NCI-H128 (cell line): Measurements from ENCODE around the gene CBLN3.

ENCODE experiments used
- DNase-seq: peaks from one replicate; lab custom pipeline; 2025; ENCODE audit not compliant: unreplicated experiment; lab: John Stamatoyannopoulos, UW

Gene CBLN3

GRCh38 chr14:24385524-24385923, 43.9 kb downstream of the CBLN3 start:
- no peak for DNase-seq

DNA sequence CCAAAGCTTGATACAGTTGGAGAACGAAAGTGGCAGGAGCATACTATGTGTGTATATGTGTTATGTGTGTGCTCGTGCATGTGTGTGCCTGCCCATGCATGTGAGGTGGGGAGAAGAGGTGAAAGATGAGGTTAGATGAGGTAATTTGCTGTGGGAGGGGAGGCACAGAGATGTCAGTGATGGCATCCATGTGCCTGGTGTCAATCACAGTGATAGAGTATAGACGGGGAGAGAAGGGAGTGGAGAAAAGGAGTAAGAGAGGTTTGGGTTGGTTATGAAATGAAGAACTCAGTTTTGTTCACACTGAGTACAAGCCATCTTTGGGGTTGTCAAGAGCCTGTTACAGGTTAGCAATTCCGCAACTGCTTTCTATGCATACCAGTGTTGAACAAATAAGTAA, 45.3 kb downstream of the CBLN3 start:
- no peak for DNase-seq

DNA sequence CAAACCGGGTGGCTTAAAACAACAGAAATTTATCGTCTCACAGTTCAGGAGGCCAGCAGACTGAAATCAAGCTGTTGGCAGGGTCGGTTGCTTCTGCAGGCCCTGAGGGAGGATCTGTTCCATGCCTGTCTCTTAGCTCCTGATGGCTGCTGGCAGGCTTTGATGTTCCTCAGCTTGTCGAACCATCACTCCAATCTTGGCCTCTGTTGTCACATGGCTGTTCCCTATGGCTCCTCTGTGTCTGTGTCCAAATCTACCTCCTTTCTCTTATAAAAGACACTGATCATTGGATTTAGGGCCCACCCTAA, 47.5 kb downstream of the CBLN3 start:
- no peak for DNase-seq

- no peak for DNase-seq
Measured at GRCh38 chr14:24381363-24382063, 48.0 kb downstream of the CBLN3 start.

GRCh38 chr14:24379907-24380730, 49.3 kb downstream of the CBLN3 start:
- no peak for DNase-seq

DNA sequence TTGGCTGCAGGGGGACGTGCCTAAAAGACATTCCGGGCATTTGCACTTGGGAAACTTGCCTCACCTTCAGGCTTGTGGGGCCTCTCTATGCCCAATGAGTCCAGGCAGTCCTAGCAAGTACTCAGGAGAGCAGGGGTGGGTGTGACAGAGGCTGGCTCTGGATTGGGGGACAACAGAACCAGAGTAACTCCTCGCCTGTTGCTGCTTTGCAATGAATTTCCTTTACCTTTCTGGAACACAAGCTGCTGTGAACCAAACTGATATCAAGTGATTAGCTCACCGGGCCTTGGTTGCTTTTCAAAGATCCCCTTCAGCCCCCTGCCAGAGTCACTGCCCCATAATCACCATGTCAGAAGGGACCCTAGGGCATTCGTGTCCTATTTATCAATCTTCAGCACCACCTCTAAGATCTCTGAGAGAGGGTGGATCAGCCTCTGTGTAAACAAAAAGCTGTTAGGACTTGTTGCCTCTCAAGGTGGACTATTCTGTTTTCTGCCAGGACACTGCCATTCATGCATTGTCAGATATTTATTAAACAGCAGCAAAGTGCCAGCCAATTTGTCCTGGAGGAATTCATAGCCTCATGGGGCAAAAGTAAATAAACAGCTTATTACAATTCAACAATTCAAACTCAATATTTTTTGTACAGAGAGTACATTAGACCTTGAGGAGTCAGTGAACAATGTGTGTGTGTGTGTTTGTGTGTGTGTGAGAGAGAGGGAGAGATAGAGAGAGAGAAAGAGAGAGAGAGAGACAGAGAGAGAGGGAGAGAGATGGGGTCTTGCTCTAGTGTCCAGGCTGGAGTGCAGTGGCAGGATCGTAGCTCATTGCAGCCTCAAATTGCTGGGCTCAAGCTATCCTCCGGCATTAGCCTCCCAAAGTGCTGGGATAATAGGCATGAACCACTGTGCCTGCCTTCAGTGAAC, 50.2 kb downstream of the CBLN3 start:
- no peak for DNase-seq

DNA sequence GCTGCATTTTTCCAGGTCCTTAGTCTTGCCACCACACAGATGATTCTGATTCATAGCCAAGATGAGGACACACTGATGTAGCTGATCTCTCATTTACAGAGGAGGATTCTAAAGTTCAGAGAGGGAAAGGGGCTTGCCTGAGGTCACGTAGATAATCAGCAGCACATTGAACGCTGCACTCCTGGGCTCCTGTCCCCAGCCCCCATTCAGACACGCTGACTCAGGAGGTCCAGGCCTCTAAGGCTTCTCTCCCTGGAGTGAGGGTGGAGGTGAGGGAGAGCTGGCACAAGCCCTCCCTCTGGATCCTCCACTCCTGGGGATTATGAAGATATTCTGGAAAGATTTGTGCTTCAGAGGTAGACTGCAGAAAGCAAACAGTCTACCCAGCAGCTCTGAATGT, 51.1 kb downstream of the CBLN3 start:
- no peak for DNase-seq

GRCh38 chr14:24377657-24378056, 51.8 kb downstream of the CBLN3 start:
- no peak for DNase-seq

GRCh38 chr14:24377126-24377525, 52.3 kb downstream of the CBLN3 start:
- DNase-seq: no peak
